ENCODE measurements around the gene DFFB.

Gene DFFB

GRCh38 chr1:3898994-3899753 lies 41.9 kb downstream of the DFFB start:
- no peak for DNase-seq

GRCh38 chr1:3899754-3900149 lies 42.5 kb downstream of the DFFB start:
- no peak for DNase-seq

DNA sequence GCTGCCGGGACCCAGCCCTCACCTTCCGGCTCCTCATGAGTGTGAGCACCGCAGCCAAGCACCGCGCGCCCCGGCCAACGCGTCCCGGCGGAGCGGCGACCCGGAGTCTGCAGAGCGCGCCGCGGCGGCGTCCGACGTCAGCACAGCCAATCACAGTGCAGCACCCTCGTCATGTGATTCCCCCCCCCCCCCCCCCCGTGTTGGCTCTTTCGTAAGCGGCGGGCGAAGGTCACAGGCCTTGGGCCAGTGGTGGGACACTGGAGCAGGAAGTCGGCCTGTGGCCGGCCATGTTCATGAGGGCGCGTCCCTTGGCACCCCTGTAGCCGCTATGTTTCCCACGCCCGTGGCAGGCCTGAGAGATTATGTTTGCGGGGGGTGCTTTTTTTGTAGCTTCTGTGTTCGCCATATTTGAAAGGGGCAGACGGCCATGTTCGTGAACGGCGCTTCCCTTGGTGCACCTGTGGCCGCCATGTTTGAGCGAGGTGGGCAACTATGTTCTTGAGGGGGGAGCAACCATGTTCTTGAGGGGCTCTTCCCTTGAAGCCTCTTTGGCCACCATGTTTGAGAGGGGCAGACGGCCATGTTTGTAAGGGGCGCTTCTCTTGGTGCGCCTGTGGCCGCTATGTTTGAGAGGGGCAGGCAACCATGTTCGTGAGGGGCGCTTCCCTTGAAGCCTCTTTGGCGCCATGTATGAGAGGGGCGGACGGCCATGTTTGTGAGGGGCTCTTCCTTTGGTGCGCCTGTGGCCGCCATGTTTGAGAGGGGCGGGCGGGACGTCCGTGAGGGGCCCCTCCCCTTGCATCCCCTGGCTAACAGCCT lies 43.1 kb downstream of the DFFB start, which contains the start of gene C1orf174:
Gene C1orf174 (minus strand): TSS at position 123 of the 819 bp plus-strand sequence. CDS start 86 bp downstream, at position 37.
- DNase-seq: no peak

GRCh38 chr1:3900969-3901529 lies 43.8 kb downstream of the DFFB start:
- DNase-seq: no peak

DNA sequence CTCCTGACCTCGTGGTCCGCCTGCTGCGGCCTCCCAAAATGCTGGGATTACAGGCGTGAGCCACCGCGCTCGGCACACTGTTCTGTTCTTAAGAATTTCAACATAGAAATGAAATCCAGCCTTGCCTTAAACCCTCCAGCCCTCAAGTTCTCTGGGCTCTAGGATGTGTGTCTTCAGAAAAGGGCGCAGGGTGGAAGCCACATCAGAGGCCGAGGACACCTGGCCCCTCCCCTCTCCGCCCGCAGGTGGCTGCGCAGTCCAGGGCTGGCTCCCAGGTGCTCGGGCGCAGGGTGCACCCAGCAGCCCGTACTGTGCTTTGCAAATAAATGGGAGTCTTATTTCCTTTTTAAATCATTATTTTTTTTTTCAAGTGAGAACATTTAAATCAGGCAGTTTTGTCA lies 44.8 kb downstream of the DFFB start:
- no peak for DNase-seq

DNA sequence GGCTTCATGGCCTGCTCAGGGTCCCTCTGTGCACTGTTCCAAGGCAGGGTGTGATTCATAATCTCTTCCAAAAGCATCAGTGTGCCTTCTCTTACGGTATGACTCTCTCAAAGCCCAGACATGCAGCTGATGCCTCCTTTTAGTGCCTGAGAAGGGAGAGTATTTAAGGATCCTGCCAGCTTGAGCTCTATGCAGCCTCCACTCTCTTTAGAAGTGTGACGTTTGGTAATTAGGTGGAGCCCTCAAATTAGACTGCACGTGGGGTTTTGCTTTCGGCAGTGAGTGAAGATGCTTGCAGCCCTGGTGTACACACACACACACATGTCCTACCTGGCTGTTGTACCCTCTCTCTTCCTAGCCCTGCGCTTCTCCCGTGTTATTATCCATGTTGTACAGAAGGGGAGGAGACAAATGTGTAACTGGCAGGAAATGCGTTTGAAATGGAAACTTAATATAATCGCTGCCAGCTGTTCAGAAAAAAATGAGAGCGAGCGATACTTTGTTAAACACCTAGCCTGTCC lies 45.4 kb downstream of the DFFB start:
- DNase-seq: no peak

GRCh38 chr1:3903141-3904005 lies 46.1 kb downstream of the DFFB start:
- no peak for DNase-seq

GRCh38 chr1:3904006-3904842 lies 46.9 kb downstream of the DFFB start:
- DNase-seq: no peak

GRCh38 chr1:3904843-3905185 lies 47.5 kb downstream of the DFFB start:
- no peak for DNase-seq

DNA sequence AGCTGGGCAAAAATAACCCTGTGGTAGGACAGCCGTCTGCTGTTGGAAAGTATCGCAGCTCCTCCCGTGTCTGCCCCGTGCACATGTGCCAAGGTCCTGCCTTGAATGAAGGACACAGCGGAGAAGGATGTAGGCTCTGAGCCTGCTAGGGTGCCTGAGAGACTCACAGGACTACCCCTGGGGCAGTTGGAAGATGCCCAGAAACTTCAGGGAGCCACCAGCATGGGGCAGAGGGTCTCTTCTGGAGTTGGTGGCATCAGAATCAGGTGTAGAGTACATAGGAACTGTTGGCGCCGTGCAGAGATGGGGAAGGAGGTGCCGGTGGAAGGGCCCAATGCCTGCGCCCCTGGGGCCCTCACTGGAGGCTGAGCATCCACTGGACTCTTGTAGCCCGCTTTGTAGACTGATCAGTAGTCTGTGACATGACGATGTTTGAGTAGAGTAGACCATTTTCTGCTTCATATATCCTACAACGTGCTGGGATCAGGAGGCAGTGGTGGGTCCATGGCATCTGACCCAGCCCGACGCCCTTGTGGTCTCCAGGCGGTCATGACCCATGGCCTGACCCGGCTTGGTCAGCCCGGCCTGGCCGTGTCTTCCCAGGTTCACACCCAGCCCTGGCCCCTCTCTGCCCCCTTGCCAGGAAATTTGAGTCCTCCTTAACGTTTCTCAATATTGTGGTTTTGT lies 48.1 kb downstream of the DFFB start:
- no peak for DNase-seq

DNA sequence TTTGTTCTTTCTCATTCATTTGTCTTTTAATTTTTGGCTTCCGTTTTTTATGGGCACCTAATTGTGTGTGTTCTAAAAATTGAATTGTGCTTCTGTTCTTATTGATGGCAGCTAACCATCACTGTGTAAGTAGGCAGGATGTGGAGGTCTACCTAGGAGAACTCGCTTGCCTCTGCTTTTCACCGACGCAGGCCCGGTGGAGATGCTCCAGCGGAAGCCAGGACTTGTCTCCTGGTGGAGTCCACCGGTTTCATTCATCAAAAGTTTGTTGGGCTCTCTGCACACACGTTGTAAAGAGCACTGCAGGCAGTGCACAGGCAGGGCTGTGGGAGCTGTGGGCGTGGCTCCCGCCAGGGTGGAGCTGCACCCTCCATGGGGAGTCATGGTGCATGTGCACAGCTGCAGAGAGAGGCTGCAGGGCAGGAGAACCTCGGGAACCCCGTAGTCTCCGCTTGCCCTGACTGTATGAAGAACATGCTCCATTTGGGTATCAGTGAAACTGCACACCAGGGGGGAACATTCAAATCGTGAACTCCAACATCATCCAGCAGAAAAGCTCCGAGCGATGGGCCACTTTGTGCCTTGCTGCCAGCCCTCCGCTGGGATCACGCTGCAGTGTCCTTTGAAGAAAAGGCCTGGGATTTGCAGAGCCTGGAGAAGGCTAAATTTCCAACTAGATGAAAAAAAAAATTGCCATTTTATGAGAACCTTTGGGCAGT lies 48.8 kb downstream of the DFFB start:
- DNase-seq: no peak

GRCh38 chr1:3906672-3907020 lies 49.4 kb downstream of the DFFB start:
- DNase-seq: no peak

DNA sequence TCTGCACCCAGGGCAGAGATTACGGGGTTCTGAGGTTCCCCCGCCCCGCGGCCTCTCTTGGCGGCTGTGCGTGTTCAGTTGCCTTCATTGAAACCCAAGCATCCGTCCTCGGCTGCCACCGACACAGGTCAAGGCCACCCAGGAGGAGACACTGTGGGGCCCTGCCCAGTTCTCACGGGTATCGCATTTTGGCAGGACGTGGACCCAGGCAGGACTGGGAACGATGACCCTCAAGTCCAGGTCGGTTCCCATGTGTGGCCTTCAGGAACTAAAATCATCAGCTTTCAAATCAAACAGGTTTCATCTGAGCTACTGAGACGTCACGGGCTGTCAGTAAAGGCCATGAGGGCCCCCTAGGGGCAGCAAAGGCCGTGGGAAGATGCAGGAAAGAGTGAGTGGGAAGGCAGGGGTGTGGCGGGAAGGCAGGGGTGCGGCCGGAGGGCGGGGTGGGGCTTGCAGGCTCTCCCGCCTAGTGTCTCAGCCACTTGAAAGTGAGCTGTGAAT lies 49.8 kb downstream of the DFFB start:
- DNase-seq: no peak

DNA sequence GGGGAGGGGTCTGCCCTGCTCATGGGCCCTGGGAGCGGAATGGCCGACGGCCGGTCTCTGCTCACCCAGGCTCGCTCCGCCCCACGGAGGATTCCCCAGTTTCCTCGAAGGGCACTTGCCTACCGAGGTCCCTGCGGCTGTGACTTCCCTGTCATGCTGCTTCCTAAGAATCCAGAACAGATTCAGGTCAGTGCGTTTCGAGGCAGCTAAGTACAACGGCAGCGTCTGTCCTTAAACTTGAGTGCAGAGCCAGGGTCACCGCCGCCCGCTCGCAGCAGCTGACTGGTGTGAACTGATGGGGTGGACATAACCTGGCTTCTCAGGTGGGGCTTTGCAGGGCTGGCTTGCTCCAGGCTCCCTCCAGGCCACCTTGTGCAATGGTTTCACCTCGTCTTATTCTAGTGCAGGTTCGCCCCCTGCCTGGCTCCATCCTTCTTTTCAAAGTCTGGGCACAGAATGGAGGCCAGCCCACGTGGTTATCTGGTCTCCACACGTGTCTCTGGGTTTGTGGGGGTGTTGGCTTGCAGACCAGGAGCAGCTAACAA lies 50.4 kb downstream of the DFFB start:
- DNase-seq: no peak

DNA sequence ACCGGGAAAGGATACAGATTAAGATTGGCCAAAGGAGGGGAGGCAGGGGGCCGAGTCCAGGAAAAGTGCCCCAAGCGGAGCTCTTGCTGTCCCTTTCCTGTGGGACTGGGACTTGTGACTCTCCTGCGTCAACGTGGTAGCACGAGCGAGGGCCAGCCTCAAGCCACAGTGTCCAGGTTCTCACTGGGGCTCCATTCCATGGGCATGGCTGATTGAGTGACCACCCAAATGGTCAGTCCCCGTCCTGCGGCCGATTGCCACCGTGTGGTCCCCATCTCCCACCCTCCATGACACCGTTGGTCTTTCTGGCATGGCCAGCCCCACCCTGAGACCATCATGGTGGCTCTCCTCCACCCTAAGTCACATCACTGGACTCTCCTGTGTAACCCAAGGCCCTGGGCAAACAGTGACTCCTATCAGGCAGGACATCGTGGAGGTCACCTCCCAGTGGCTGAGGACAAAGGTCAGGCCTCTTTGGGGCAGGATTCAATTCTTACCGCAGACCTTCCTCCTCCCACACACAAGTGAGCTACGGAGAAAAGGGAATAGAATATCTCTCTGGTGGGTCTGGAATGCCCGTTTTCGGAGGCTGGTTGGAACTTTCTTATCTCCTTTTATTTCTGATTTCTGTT lies 51.7 kb downstream of the DFFB start:
- DNase-seq: no peak

- no peak for DNase-seq
Observed at GRCh38 chr1:3909615-3910014, 52.3 kb downstream of the DFFB start.

DNA sequence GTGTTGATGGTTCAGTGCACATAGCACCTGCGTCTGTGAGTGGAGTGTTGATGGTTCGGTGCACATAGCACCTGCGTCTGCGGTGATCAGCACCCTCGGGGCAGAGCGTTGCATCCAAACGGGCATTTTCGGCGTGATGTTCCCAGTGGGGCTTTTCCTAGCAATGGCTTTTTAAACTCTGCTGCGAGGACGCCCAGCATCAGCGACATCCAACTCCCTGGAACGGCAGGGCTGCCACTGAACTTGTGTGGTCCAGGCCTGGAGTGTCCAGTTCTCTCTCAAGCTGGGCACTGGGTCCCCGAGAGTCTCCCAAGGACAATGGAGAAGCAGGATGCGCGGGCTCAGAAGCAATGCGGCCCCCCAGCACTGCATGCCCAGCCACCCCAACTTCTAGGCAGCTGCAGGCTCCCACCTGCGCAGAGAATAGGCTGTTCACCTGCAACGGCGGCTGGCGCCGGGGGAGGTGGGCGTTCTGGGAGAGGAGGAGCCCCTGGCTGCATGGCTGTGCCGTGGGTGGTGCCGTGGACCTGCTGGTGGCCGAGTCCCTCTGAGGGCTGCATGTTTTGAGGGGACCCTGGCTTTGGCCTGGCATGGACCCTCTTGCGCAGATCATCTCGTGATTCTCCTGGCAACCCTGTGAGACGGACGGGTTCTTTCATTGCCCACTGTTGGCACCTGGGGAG lies 52.9 kb downstream of the DFFB start:
- DNase-seq: no peak

DNA sequence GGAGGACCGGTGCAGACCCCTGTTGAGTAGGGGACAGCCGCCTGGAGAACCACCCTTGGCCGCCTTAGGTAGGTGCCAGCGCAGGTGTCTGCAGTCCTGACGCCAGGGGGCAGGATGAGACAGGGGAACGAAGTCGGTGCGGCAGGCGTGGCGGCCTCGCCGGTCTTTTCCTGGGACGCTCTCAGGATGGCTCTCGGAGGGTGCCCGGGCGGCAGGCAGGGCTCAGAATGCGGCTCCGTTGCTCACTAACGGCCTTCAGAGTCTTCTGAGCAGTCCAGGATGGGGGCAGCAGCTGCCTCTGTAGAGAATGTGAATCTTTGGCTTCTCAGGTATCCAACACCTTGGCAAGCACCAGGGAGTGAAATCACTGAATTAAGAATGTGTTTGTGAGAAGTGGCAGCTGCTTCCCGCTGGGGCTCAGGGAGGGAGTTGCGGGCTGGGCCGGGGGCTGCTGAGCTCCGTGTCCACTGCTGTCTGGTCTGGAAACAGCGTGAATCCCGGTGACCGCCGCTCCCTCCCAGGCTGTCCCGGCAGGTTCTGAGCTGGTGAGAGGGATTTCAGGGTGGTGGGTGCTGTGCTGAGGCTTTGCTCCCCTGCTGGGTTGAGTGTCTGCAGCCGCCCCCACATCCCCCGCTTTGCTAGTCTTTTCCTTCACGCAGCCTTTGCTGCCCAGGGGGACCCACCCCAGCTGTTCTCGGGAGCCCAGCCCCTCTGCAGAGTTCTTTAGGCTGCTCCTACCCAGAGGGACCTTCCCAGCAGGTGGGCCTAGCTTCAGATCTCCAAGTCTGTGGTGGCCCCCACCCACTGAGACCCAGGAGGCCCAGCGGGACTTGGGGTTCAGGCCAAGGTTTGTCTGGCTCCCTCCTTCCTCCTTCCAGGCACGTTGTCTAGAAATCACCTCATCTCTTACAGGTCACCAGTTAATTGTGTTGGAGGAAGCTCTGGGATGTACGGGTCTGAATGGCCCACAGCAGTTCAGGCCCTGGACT lies 53.9 kb downstream of the DFFB start:
- no peak for DNase-seq

Data from NCI-H2029 treated with DMSO at 0.1 percent for 48 hours (cell line).